Left lung (tissue), 10 donors: ENCODE results near the gene YPEL5. TPM values are rescaled to one million over a fixed set of nuclear protein-coding genes. Genes with fewer than 3 reads are reported as not detected.

Experiments used
- ATAC-seq: fragments of 200-7000 bp; cut with Tn5 transposase; one replicate; pipeline ENCODE4 v1.9.1; 2020; ENCODE audit warnings: moderate library complexity
- DNase-seq, 4 donors: peaks; one replicate each; pipeline ENCODE4 v3.0.0-alpha.2; 2013 to 2020
- H3K27ac ChIP-seq, 2 donors: fragments of 200-600 bp; sonication (generic) in 1 of 2; one replicate each; pipeline versions ENCODE4 v1.5.0 to v1.8.0; 2020 to 2021
- H3K27me3 ChIP-seq, 2 donors: fragments of 200-600 bp; sonication (generic) in 1 of 2; one replicate each; pipeline versions ENCODE4 v1.5.0 to v1.8.0; 2020 to 2021
- H3K36me3 ChIP-seq, 2 donors: fragments of 200-600 bp; sonication (generic) in 1 of 2; one replicate each; pipeline versions ENCODE4 v1.5.0 to v1.8.0; 2020 to 2021
- H3K4me1 ChIP-seq, 2 donors: fragments of 200-600 bp; one replicate each; pipeline ENCODE4 v1.8.0; 2021
- H3K4me3 ChIP-seq, 2 donors: fragments of 200-600 bp; sonication (generic) in 1 of 2; one replicate each; pipeline versions ENCODE4 v1.5.0 to v1.8.0; 2020 to 2021; ENCODE audit warnings: mild to moderate bottlenecking in 1 of 2
- H3K9me3 ChIP-seq, 2 donors: fragments of 200-600 bp; sonication (generic) in 1 of 2; one replicate each; pipeline versions ENCODE4 v1.5.0 to v1.8.0; 2020 to 2021
- CTCF ChIP-seq, 2 donors: fragments of 200-600 bp; sonication (generic) in 1 of 2; IDR thresholded peaks; one replicate each; pipeline versions ENCODE4 v1.5.0 to v1.8.0; 2021; ENCODE audit warnings: antibody characterized with exemption in 2 of 2
- intact Hi-C, 2 donors: fragments of 100-400 bp; cut with DNase I; formaldehyde crosslinking; loops; one replicate each; pipeline versions ENCODE4 v1.11.2 to v1.14.2; 2022
- polyA plus RNA-seq, 6 donors: library from polyadenylated mRNA; unstranded; fragments of 120-200 nt; gene quantifications; one replicate each; pipeline ENCODE4 v1.2.1, GENCODE V29; 2013; ENCODE audit not compliant: insufficient read length in 6 of 6
- total RNA-seq, 2 donors: library from RNA; stranded (reverse); fragmentation: NEBNext Ultra II Directional; extraction: Animal tissue kit (Norgen Biotek cat#: 25700); gene quantifications; one replicate each; pipeline ENCODE4 v1.2.1, GENCODE V29; 2021
- donor health status: DM: no; HTN: yes; CAD: no.
- donor health status: DM: no; HTN: no; CAD: no.

The YPEL5 gene
- total and polyA plus RNA-seq, 8 donors, result 58.5 to 118 (median 95.3) TPM

DNA sequence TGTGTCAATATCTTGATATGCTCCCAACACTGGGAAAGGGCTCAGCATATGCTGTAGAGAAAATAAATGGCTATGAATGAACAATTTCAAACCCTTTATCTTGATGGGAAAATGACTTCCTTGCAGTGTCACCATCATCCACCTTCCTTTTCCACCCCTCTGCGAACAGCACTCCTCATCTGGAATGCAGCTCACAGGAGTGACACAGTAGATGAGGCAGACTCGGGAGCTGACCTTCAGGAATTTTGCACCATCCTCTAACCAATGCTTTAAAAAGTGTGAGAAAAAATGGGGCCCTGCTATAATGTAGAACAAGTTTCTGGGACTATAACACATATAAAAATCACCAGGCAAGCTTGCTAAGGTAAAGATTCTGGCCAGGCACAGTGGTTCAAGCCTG is 41.3 kb upstream of the YPEL5 start:
- no peak overlapping the region for H3K27ac ChIP-seq
- intact Hi-C loops, result no loop called here

GRCh38 chr2:30106543-30106942 is 40.3 kb upstream of the YPEL5 start:
- no peak for ATAC-seq
- no peak for TF ChIP-seq CTCF (IDR thresholded peaks at IDR 0.05)
- H3K27ac ChIP-seq, result no peak overlapping the region
- intact Hi-C loops, result no loop called here
- no peaks in the 10 kb centered on the region for H3K4me1 ChIP-seq
- no peak overlapping the region for H3K4me3 ChIP-seq
- H3K36me3 ChIP-seq, result no peaks in the 10 kb centered on the region
- H3K9me3 ChIP-seq, result no peaks in the 10 kb centered on the region
- DNase-seq, result no peak
- H3K27me3 ChIP-seq, result no peaks in the 10 kb centered on the region

More for the DNA sequence above, 41.3 kb upstream of the YPEL5 start:
- Histone ChIP-seq H3K4me3 (no peak overlapping the region), H3K9me3 (no peaks in the 10 kb centered on the region), H3K36me3 (no peaks in the 10 kb centered on the region), H3K4me1 (no peaks in the 10 kb centered on the region), H3K27me3 (no peaks in the 10 kb centered on the region)
- TF ChIP-seq CTCF (IDR thresholded peaks at IDR 0.05), result no peak
- ATAC-seq (no peak), DNase-seq (no peak)

DNA sequence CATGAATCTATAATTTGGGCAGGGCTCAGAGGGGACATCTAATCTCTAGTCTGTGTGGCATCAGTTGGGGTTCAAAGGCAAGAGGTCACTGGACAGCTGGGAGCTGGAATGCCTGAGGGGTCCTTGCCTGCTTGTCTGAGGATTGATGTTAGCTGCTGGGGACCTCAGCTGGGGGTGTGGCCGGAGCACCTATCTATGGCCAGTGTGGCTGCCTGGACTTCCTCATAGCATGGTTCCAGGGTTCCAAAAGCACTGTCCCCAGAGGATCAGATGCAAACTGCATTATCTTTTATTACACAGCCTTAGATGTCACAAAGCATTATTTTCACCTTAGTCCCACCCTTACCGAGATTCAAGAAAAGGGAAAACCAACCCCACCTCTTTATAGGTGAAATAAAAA is 38.6 kb upstream of the YPEL5 start:
- DNase-seq (no peak), ATAC-seq (no peak)
- no peak overlapping the region for H3K4me3 ChIP-seq
- H3K27ac ChIP-seq, result no peak overlapping the region
- no peaks in the 10 kb centered on the region for H3K9me3 ChIP-seq
- no peaks in the 10 kb centered on the region for H3K4me1 ChIP-seq
- intact Hi-C loops, result no loop called here
- H3K36me3 ChIP-seq, result no peaks in the 10 kb centered on the region
- no peak for TF ChIP-seq CTCF (IDR thresholded peaks at IDR 0.05)
- no peaks in the 10 kb centered on the region for H3K27me3 ChIP-seq

DNA sequence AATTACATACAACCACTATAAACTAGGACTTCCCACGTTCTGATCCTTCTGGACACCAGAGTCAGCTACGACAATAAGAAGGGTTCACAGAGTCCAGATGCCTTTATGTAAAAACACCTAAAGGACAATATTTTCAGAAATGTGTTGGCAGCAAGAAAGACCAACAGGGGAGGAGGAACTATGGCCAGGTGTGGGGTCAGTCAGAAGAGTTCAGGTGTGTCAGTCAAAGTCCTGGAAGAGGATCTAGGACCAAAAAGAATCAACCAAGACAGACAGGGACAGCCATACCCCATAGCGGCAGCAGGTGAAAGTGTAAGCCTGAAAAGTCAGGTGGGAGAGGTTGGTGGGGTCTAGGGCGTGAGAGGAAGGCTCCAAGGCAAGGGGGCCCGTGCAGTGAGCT is 38.0 kb upstream of the YPEL5 start:
- Histone ChIP-seq H3K27ac (no peak overlapping the region), H3K4me3 (no peak overlapping the region), H3K4me1 (no peaks in the 10 kb centered on the region), H3K9me3 (no peaks in the 10 kb centered on the region), H3K27me3 (no peaks in the 10 kb centered on the region), H3K36me3 (no peaks in the 10 kb centered on the region)
- DNase-seq, result no peak
- intact Hi-C loops, result no loop called here
- no peak for ATAC-seq
- TF ChIP-seq CTCF (IDR thresholded peaks at IDR 0.05), result no peak

DNA sequence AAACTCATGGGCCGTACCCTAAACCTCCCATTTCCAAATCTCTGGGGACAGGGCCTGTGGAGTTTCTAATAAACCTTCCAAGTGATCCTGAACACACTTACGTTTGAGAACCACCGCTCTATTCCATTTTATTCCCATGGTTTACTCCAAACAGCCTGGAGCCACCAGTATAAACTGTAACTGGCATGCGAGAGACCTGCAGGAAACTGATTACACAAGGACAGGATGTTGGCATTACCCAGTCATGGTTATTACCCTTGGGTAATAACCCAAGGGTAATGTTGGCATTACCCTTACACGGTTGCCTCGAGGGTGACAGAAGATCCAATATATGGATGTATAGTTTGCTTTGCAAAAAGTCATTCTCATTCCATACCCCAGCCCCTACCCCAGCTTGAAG is 37.0 kb upstream of the YPEL5 start:
- no peak overlapping the region for H3K27ac ChIP-seq
- no peaks in the 10 kb centered on the region for H3K9me3 ChIP-seq
- no peak for ATAC-seq
- no peaks in the 10 kb centered on the region for H3K36me3 ChIP-seq
- no peak overlapping the region for H3K4me3 ChIP-seq
- DNase-seq, result no peak
- no peaks in the 10 kb centered on the region for H3K27me3 ChIP-seq
- intact Hi-C loops, result no loop called here
- no peak for TF ChIP-seq CTCF (IDR thresholded peaks at IDR 0.05)
- no peaks in the 10 kb centered on the region for H3K4me1 ChIP-seq
